Transverse colon (tissue), 4 donors: ENCODE results near the gene SLAMF9. TPM values are rescaled to one million over a fixed set of nuclear protein-coding genes. Genes with fewer than 3 reads are reported as not detected.

Source experiments
- DNase-seq: peaks from one replicate; pipeline ENCODE4 v3.0.0-alpha.2; 2019
- H3K27ac ChIP-seq, 4 donors: fragments of 200-600 bp; sonication (generic); 2 replicates each; pipeline ENCODE4 v1.5.1; 2016 to 2018; ENCODE audit warnings: inconsistent platforms in 4 of 4
- H3K27me3 ChIP-seq: fragments of 200-600 bp; sonication (generic); 2 replicates; pipeline ENCODE4 v1.5.1; 2017; ENCODE audit warnings: inconsistent platforms
- H3K36me3 ChIP-seq, 4 donors: fragments of 200-600 bp; sonication (generic); 2 replicates each; pipeline ENCODE4 v1.5.1; 2017 to 2019; ENCODE audit warnings: inconsistent platforms in 4 of 4
- H3K4me1 ChIP-seq, 4 donors: fragments of 200-600 bp; sonication (generic); 2 replicates each; pipeline ENCODE4 v1.5.1; 2017 to 2020; ENCODE audit warnings: inconsistent platforms in 4 of 4
- H3K4me3 ChIP-seq, 4 donors: fragments of 200-600 bp; sonication (generic); 1 replicate in 1 of 4; 2 replicates in 3 of 4; pipeline versions ENCODE4 v1.5.1 to v1.6.1; 2017 to 2019; ENCODE audit warnings: inconsistent platforms in 4 of 4
- H3K9me3 ChIP-seq, 2 donors: fragments of 200-600 bp; sonication (generic); 2 replicates each; pipeline ENCODE4 v1.5.1; 2017 to 2019; ENCODE audit warnings: inconsistent platforms in 2 of 2
- EP300 ChIP-seq: sonication (generic); formaldehyde crosslinking; IDR thresholded peaks from one replicate; pipeline ENCODE4 v1.6.1; 2017; ENCODE audit warnings: antibody characterized with exemption, low read depth
- POLR2A ChIP-seq: fragments of 450-650 bp; IDR thresholded peaks from one replicate; pipeline ENCODE4 v1.6.1; 2016; ENCODE audit warnings: antibody characterized with exemption, mild to moderate bottlenecking, moderate library complexity
- POLR2AphosphoS5 ChIP-seq, 3 donors: sonication (generic); formaldehyde crosslinking; IDR thresholded peaks; one replicate each; pipeline ENCODE4 v1.6.1; 2016; ENCODE audit warnings: antibody characterized with exemption in 3 of 3
- WGBS, 2 donors: methylation state at CpG; one replicate each; pipeline ENCODE4 v1.1.5; 2018; ENCODE audit warnings: low coverage in 1 of 2; 5-methylcytosine and 5-hydroxymethylcytosine counted together
- in situ Hi-C, 4 donors: fragments of 200-750 bp; cut with MboI; loops; one replicate each; pipeline versions ENCODE4 v1.15.0 to v1.15.1; 2017; ENCODE audit warnings: low sequenced_read_pairs in 3 of 4, low pct_ligation_motif_present in 1 of 4, low pct_unique_long_range_greater_than_20kb in 1 of 4
- intact Hi-C: fragments of 100-400 bp; cut with DNase I; formaldehyde crosslinking; loops from one replicate; pipeline ENCODE4 v1.15.1; 2023; ENCODE audit warnings: low total_unique reads
- total RNA-seq, 4 donors: library from RNA; depleted of rRNA; stranded (reverse); fragments of >200 nt; gene quantifications; one replicate each; pipeline ENCODE4 v1.1.0, GENCODE V29; 2016
- TF ChIP-seq, protein P1 (sequence below), 5 experiments: fragments of 200-600 bp in 3 of 5; fragments of 450-650 bp in 2 of 5; sonication (generic) in 3 of 5; IDR thresholded peaks; 1 replicate in 2 of 5; 2 replicates in 3 of 5; pipeline ENCODE4 v1.5.1; 2016 to 2017; ENCODE audit warnings: antibody characterized with exemption in 5 of 5, inconsistent platforms in 3 of 5, mild to moderate bottlenecking in 2 of 5, moderate library complexity in 1 of 5

SLAMF9 gene
- total RNA-seq, 4 donors from 2014 or later: 0.64 TPM; not detected in 3

DNA sequence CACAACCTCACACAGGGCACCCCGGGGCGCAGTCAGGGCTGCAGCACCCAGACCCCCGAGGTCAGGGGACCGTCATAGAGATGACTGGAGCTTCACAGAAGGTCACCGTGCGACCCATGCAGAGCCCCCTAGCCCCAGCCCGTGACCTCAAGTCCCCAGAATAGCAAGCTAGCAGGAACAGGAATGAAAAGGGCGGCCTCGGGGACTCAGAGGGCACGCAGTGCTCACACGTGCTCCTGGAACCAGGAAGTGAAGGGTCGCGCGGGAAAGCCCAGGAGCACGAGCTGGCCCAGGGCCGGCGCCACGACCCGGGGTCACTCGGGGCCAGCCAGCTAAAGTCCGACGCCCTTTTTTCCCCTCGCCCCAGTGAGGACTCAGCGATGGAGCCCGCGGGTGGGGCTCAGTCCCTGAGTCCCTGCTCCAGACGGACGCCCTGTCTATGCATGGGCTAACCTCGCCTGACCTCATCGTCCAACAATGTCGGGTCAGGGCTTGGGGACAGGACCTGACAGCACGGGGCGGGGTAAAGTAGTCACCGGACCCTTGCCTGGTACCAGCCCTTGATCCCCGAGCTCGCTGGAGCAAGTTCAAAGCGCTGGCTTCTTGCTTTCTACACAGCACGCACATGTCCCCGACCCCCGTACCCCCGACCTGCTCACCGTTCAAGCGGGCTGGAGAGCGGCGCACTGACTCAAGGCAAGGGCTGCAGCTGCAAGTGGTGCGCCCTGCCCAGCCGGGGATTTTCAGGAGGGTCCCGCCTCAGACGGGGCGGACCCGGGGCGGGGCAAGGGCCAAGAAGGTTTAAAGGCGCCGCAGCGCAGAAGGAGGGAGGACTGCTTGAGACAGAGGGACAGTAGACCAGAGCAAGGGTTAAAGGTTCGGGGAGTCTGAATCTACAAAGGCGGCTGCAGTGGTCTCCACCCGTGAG, 29.0 kb downstream of the SLAMF9 start, which contains the start of gene TAGLN2:
TAGLN2 (minus strand) TSS at position 717 of the 928 bp plus-strand sequence. CDS start 4,998 bp downstream, outside the sequence.
- intact Hi-C loops (no loop called here), in situ Hi-C loops (no loop called here)
- TF ChIP-seq EP300: no peak
- TF ChIP-seq, protein P1, sequence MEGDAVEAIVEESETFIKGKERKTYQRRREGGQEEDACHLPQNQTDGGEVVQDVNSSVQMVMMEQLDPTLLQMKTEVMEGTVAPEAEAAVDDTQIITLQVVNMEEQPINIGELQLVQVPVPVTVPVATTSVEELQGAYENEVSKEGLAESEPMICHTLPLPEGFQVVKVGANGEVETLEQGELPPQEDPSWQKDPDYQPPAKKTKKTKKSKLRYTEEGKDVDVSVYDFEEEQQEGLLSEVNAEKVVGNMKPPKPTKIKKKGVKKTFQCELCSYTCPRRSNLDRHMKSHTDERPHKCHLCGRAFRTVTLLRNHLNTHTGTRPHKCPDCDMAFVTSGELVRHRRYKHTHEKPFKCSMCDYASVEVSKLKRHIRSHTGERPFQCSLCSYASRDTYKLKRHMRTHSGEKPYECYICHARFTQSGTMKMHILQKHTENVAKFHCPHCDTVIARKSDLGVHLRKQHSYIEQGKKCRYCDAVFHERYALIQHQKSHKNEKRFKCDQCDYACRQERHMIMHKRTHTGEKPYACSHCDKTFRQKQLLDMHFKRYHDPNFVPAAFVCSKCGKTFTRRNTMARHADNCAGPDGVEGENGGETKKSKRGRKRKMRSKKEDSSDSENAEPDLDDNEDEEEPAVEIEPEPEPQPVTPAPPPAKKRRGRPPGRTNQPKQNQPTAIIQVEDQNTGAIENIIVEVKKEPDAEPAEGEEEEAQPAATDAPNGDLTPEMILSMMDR (IDR thresholded peaks at IDR 0.05): no peak
- peak; percentile 98 for TF ChIP-seq POLR2A
- TF ChIP-seq POLR2AphosphoS5 (IDR thresholded peaks at IDR 0.05): peak; percentile 97 to 99 (median 98)
- H3K27me3 ChIP-seq: no peaks in the 10 kb centered on the region
- H3K27ac ChIP-seq: peak within 1 kb of the TSS; percentile 91 to 98 (median 96)
- peaks cover 0 to 4% (median 2%) of the 10 kb centered on the region in 4 donors for H3K36me3 ChIP-seq
- peaks cover 16 to 42% (median 37%) of the 10 kb centered on the region in 4 donors for H3K4me1 ChIP-seq
- H3K4me3 ChIP-seq: peak within 1 kb of the TSS; percentile 68 to 91 (median 82)
- peak; percentile 95 for DNase-seq
- 0% methylated on average over 2 to 39 of the region's 58 CpGs for WGBS, 2 donors
- no peaks in the 10 kb centered on the region for H3K9me3 ChIP-seq

DNA sequence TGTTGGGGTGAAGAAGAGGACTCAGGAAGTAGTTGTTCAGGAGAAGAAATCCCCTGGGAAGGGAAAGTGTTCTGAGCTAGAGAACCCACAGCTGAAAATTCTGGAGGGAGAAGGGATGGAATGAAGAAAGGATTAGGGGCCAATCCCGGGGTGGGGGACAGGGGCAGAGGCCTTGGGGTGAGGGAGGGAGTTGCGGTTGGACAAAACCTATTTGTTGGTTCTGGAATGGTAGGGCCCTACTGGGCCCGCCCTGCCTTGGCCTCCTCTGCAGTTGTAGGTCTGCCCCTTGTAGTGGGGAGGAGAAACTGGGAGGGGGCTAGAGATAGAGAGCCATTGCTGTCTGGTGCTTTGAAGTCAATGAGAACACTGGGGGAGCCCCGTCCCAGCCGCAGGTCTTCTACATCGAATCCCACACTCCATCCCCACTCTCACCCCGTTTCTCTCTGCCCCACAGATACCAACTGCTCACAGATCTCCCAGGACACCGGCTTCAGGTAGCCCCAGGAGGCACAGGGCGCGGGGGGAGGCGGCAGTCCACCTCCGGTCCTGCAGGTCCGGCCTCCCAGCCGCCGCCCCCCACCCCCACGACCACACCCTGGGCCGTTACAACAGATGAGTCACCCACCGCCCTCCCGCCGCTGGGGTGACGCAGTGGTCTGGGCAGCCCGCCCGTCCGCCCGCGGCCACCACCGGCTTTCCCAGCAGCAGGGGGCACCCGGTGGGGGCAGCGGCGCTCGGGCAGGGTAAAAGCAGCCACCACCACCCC, 29.8 kb downstream of the SLAMF9 start:
- 2 to 18% methylated on average over 3 to 27 of the region's 31 CpGs for WGBS, 2 donors
- H3K27me3 ChIP-seq: no peaks in the 10 kb centered on the region
- peak overlapping the region; percentile 91 to 98 (median 96) for H3K27ac ChIP-seq
- peak overlapping the region; percentile 68 to 91 (median 82) for H3K4me3 ChIP-seq
- peak; percentile 90 for DNase-seq
- peaks cover 0 to 13% (median 8%) of the 10 kb centered on the region in 4 donors for H3K36me3 ChIP-seq
- intact Hi-C loops: no loop called here
- in situ Hi-C loops: no loop called here
- no peaks in the 10 kb centered on the region for H3K9me3 ChIP-seq
- H3K4me1 ChIP-seq: peaks cover 16 to 49% (median 41%) of the 10 kb centered on the region in 4 donors
- TF ChIP-seq POLR2A (no peak), EP300 (peak; percentile 70), POLR2AphosphoS5 (IDR thresholded peaks at IDR 0.05) (peak; percentile 75 to 81 (median 81))
- TF ChIP-seq, protein P1 (IDR thresholded peaks at IDR 0.05): no peak

DNA sequence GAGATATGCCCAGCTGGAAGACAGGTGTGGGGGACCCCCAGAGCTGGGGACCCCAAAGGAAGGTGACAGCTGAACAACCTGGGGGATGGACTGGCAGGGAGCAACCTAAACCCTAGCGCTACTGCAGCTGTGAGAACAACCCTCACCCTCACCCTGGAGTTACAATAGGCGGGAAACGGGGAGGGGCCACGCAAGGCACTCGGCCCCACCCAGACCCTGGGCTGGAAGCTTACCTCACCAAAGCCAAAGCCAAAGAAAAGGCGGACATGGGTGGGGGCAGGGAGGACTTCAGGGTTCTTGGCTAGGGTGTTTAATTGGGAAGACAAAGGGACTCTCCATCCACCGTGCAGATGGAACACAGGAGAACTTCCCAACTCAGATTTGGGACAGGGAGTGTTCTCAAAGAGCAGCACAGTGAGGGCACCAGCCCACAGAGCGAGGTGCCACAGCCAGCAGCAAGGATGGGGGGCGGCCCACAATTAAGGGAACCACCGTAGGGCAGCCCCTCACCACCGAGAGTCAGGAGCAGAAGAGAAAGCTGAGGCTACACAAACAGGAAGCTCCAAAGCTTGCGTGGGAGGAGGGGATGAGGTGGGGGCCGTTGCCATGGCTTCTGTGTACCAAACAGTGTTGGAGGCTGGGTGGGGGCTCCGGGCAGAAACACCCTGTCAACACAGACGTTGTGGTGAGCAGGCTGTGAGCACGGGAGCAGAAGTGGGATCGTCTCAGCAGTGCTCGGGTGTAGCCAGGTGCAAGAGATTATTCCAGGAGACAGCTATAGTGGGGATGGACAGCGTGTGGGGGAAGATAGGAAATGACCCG, 30.6 kb downstream of the SLAMF9 start:
- peak; percentile 92 for DNase-seq
- Histone ChIP-seq H3K4me3 (peak overlapping the region; percentile 68 to 91 (median 82)), H3K9me3 (no peaks in the 10 kb centered on the region), H3K4me1 (peaks cover 16 to 57% (median 48%) of the 10 kb centered on the region in 4 donors), H3K36me3 (peaks cover 0 to 20% (median 15%) of the 10 kb centered on the region in 4 donors), H3K27me3 (no peaks in the 10 kb centered on the region), H3K27ac (peak overlapping the region; percentile 91 to 98 (median 96))
- TF ChIP-seq POLR2A (peak; percentile 86), EP300 (peak; percentile 84), POLR2AphosphoS5 (IDR thresholded peaks at IDR 0.05) (peak; percentile 79 to 95 (median 83))
- TF ChIP-seq, protein P1 (IDR thresholded peaks at IDR 0.05): no peak
- intact Hi-C loops: no loop called here
- WGBS, 2 donors: 0 to 2% methylated on average over 4 to 19 of the region's 20 CpGs
- in situ Hi-C loops: no loop called here
